HG03571 (cell line): ENCODE data around the gene FRMD4A.
A peak's percentile ranks its signal among the peaks of the same experiment; 100 is the strongest.
"Not testable (repeated sequence)": the region's sequence is repeated elsewhere in the genome, so short reads cannot be mapped to it uniquely, and the experiment has no call there.

Experiments used
- ATAC-seq: cut with Tn5 transposase; IDR thresholded peaks from one replicate; pipeline ENCODE4 v1.9.1; 2021; ENCODE audit not compliant: unreplicated experiment

Gene FRMD4A

GRCh38 chr10:13960603-13961002 lies 370.1 kb downstream of the FRMD4A start:
- ATAC-seq, result no peak

DNA sequence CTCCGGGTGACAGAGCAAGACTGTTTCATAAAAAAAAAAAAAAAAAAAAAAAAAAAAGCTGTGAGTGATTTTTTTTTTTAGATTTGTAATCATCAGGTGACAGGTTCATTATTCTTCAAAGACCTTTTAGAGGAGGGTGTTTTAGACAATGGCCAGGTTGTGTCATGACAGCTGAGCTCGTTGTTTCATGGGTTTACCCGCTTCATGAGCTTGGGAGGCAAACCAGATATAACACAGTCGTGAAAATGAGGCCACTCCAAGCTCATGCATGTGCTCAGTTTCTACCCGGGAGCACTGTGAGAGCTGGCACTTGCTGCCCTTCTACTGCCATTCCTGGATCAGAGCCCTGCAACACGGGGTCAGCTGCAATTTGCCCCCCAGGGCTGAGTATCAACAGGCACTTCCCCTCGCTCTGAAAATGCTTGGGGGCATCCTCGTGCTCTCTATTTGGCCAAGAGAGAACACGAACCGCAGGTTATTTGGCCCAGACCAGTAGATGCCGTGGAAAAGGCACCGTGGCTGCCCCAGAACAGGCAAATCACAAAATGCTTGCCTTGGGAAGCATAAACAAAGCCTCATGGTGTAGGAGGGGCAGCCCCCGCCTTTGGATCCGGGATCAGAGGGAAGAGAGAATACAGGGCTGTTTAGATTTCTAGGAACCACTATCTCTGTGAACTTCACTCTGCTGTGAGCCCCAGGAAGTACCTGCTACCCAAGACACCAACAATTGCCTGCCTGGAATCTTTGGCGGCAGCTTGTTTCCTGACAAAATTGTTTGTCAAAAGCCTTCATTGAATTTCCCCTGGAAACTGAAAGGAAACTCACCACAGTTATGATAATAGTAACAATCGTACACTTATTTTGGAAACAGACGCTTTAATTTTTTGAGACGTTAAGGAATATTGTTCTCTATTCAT lies 371.0 kb downstream of the FRMD4A start:
- ATAC-seq, result no peak

- ATAC-seq, result no peak
Observed at GRCh38 chr10:13957856-13958255, 372.9 kb downstream of the FRMD4A start.

DNA sequence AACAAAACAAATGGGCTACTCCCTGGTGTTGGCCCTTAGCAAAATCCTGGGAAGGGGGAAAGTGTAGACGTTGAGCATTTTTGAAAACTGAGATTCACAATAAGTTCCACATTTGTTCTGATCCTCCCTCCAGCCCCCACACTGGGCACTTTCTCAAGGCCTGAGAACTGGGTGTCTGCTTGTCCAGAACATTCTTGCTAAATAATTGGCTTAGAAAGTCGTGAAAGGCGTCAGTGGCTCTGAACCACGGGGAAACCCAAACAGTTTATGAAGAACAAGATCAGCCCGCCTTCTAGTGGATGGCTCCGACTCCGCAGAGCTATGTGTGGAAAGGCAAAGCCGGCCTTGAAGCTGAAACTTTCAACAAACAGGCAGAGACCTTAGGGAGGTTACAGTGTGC lies 373.9 kb downstream of the FRMD4A start:
- no peak for ATAC-seq

GRCh38 chr10:13955409-13956068 lies 375.2 kb downstream of the FRMD4A start:
- ATAC-seq, result no peak

DNA sequence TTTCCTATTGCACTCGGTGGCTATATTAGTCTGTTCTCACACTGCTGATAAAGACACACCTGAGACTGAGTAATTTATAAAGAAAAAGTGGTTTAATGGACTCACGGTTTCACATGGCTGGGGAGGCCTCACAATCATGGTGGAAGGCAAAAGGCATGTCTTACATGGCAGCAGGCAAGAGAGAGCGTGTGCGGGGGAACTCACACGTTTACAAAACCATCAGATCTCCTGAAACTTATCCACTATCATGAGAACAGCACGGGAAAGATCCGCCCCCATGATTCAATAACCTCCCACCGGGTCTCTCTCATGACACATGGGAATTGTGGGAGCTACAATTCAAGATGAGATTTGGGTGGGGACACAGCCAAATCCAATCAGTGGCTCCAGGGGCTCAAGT lies 376.5 kb downstream of the FRMD4A start:
- not testable (repeated sequence) for ATAC-seq

DNA sequence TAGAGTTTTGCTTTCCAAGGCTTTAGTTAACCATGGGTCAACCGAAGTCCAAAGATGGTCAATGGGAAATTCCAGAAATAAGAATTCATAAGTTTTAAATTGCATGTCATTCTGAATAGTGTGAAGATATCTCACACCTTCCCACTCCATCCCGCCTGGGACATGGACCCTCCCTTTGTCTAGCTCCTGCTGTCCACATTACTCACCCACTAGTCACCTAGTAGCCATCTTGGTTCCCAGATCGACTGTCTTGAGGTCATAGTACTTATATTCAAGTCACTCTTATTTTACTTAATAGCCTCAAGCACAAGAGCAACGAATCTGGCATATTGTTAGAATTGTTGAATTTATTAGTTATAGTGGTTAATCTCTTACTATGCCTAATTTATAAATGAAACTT lies 377.4 kb downstream of the FRMD4A start:
- no peak for ATAC-seq

- no peak for ATAC-seq
Observed at GRCh38 chr10:13950543-13950939, 380.2 kb downstream of the FRMD4A start.

DNA sequence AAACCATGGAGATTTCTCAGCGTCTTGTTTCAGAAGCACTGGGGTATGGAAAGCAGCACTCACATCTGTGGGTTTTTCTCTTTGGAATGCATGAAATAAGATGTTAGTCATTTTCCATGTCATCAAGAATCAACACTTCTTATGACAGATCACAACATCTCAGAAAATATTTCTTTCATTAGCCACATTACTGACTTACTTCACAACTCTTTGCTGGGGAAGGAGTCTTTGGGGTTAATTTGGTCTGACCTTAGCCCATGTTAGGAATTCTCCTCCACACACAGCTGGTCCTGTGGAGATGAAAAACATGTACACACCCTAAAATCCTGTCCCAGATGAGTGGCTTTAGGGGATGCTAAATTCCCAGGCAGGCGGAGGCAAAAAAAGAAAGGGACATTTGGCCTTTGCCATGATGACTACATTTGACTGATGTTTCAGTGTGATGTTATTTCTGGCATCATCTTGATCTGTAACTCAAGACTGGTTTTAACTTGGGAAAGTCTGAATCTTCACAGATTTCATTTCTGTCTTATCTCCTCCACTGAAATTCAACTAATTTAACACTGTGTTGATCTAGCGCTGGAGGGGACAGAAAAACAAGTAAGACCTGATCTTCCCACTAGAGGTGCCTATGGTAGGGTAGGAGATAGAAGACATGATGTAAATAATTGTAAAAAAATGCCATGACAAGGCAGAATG lies 380.7 kb downstream of the FRMD4A start:
- ATAC-seq, result no peak

DNA sequence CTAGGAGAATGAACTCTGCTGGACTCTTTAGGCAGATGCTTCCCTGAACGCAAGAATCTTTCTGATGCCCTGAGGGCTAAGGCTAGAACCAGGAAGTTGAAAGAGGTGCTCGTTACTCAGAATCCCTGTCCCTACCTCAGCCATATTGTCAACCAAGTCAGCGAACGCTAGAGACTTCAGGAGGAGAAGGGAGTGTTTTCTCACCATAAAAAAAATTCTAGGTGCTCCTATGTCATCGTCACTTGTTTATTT lies 384.6 kb downstream of the FRMD4A start:
- no peak for ATAC-seq

GRCh38 chr10:13945390-13946208 lies 385.1 kb downstream of the FRMD4A start:
- no peak for ATAC-seq

- ATAC-seq, result no peak
Observed at GRCh38 chr10:13944823-13945222, 385.9 kb downstream of the FRMD4A start.

- no peak for ATAC-seq
Observed at GRCh38 chr10:13943735-13944398, 386.9 kb downstream of the FRMD4A start.

DNA sequence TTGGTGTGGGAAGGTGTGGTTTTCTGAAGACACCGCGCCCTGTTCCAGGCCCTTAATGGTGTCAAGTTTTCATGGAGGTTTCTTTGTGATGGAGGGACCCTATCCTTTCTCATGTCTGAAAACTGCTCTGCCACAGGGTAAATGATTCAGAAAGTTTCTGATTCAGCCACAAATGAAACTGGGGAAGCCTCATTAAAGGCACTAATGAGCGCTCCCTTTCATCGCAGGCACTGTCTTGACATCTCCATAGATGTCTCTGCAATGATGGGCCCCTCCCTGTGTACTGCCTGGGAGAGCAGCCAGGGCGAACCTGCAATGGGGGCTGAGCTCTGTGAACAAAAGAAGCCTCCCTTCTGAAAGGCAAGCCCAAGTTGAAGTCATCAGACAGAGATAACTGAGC lies 388.7 kb downstream of the FRMD4A start:
- ATAC-seq, result no peak

DNA sequence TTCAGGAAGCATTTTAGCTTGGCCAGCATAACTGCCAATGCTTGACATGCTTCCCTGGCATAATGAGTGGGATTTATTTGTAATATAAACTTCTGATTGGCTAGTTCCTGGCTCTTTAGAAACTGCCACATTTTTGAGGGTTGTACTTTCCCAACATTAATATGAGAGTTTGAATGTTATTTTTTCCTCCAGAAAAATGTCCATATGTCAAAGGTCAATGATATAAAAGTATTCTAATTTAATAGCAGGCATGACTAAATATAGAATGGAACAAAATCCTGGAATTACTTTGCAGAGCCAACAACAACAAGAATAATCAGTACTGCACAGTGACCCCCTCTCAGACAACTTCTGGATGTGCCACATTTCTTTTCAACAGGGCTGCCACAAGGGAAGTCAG lies 391.3 kb downstream of the FRMD4A start:
- ATAC-seq, result no peak

DNA sequence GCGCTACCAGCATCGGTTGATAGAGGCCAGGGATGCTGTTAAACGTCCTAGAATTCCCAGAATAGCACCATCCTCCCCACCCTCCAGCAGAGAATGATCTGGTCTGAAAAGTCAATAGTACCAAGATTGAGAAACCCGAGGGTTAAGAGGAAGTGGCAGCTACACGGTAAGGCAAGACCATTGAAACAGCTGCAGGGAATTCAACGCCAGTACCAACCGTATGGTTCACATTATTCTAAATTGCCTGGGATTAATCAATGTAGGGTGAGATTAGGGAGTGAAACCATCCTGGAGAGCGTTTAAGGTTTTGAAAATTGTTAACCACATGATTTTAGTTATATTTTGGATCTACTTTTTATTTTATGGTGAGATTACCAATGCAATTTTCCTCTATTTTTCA lies 391.8 kb downstream of the FRMD4A start:
- no peak for ATAC-seq

DNA sequence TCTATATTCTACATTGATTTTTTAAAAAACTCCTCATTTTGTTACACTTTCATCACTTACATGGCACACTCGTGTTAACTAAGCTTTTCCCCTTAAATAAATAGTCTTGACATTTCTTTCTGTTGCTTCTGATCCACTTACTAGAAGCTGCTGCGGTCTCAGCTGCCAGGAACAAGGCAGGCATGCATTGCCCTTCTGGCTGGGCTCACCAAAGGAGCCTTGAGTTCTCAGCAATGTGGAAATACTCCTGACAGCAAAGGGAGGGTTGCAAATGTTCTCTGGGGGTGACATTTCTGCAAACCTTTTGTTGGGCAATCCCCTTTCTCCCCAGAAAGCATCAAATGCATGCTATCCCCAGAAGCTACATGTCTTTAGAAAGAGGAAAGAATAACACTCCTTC lies 393.9 kb downstream of the FRMD4A start:
- ATAC-seq, result no peak

GRCh38 chr10:13930120-13930519 lies 400.6 kb downstream of the FRMD4A start:
- no peak for ATAC-seq

GRCh38 chr10:13928451-13928850 lies 402.3 kb downstream of the FRMD4A start:
- ATAC-seq, result no peak

GRCh38 chr10:13925971-13926780 lies 404.5 kb downstream of the FRMD4A start:
- peak; percentile 30 for ATAC-seq
